Measurements from ENCODE around the gene VHLL. TPM values are rescaled to one million over a fixed set of nuclear protein-coding genes. Genes with fewer than 3 reads are reported as not detected.

The VHLL gene
- total RNA-seq, 1 experiment from 2014 or later, result not detected

DNA sequence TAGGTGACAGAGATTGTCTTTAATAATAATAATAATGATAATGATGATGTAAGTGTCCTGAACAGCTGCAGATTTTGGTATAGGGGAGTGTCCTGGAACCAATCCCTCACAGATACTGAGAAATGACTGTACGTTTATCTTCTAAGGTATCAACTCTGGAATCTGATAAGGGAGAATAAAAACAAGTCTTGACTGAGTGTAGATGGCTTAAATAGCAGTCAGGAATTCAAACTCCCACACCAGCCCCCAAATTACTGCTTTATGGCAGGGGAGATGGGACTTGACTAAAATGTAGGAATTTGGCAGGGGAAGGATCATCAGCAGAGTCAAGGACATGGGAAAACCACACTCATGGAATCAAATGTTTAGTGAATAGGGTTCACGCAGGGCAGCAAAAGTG lies 6.1 kb upstream of the VHLL start:
- ATAC-seq (no peak), DNase-seq (ENCODE audit: low spot score) (no peak)
- Mint-ChIP-seq H3K27ac (no peak overlapping the region), H3K4me3 (no peak overlapping the region), H3K27me3 (ENCODE audit: low read depth) (no peaks in the 10 kb centered on the region), H3K36me3 (peaks cover 35% of the 10 kb centered on the region), H3K9me3 (no peaks in the 10 kb centered on the region), H3K4me1 (no peaks in the 10 kb centered on the region)
- ChIA-PET CTCF (interaction anchor here (0.7 to 2.0 kb wide), 3 partner anchors 14 to 176 kb away, joined by 3 to 10 read pairs (median 3); no protein-coding TSS in a partner anchor), POLR2A (interaction anchor here (0.7 kb wide), 1 partner anchor 48 kb away, joined by 3 read pairs; no protein-coding TSS in a partner anchor)
- TF ChIP-seq SMAD3 (CRISPR knock-in tag; IDR thresholded peaks at IDR 0.05; ENCODE audit: borderline replicate concordance) (no peak), JAZF1 (CRISPR knock-in tag; IDR thresholded peaks at IDR 0.05) (no peak), FOXJ3 (CRISPR knock-in tag; IDR thresholded peaks at IDR 0.05; ENCODE audit: borderline replicate concordance) (no peak), ESRRA (CRISPR knock-in tag; IDR thresholded peaks at IDR 0.05; ENCODE audit: borderline replicate concordance) (no peak), ZBTB21 (CRISPR knock-in tag; IDR thresholded peaks at IDR 0.05; ENCODE audit: borderline replicate concordance) (no peak), KAT7 (CRISPR knock-in tag; IDR thresholded peaks at IDR 0.05; ENCODE audit: borderline replicate concordance) (no peak), ZNF219 (CRISPR knock-in tag; IDR thresholded peaks at IDR 0.05; ENCODE audit: borderline replicate concordance) (no peak), FOXP1 (CRISPR knock-in tag; IDR thresholded peaks at IDR 0.05; ENCODE audit: borderline replicate concordance) (no peak)
- TF ChIP-seq, protein P1, sequence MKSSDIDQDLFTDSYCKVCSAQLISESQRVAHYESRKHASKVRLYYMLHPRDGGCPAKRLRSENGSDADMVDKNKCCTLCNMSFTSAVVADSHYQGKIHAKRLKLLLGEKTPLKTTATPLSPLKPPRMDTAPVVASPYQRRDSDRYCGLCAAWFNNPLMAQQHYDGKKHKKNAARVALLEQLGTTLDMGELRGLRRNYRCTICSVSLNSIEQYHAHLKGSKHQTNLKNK (CRISPR knock-in tag; IDR thresholded peaks at IDR 0.05), result no peak
- TF ChIP-seq, protein P2, sequence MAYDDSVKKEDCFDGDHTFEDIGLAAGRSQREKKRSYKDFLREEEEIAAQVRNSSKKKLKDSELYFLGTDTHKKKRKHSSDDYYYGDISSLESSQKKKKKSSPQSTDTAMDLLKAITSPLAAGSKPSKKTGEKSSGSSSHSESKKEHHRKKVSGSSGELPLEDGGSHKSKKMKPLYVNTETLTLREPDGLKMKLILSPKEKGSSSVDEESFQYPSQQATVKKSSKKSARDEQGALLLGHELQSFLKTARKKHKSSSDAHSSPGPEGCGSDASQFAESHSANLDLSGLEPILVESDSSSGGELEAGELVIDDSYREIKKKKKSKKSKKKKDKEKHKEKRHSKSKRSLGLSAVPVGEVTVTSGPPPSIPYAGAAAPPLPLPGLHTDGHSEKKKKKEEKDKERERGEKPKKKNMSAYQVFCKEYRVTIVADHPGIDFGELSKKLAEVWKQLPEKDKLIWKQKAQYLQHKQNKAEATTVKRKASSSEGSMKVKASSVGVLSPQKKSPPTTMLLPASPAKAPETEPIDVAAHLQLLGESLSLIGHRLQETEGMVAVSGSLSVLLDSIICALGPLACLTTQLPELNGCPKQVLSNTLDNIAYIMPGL (CRISPR knock-in tag; IDR thresholded peaks at IDR 0.05), result no peak
- TF ChIP-seq, protein P3, sequence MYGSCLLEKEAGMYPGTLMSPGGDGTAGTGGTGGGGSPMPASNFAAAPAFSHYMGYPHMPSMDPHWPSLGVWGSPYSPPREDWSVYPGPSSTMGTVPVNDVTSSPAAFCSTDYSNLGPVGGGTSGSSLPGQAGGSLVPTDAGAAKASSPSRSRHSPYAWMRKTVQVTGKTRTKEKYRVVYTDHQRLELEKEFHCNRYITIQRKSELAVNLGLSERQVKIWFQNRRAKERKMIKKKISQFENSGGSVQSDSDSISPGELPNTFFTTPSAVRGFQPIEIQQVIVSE (CRISPR knock-in tag; IDR thresholded peaks at IDR 0.05; ENCODE audit: borderline replicate concordance), result no peak

DNA sequence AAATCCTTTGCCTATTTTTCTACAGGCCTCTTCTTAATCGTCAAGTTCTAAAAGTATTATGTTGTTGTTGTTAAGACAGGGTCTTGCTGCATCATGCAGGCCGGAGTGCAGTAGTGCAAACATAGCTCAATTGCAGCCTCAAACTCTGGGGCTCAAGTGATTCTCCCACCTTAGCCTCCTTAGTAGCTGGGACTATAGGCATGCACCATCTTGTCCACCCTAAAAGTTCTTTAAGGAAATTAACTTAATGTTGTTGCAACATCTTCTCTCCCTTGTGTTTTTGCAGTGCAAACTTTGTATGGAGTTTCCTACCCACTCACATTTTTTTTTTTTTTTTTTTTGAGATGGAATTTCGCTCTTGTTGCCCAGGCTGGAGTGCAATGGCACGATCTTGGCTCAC lies 4.1 kb upstream of the VHLL start:
- no peak for DNase-seq (ENCODE audit: low spot score)
- ATAC-seq, result no peak
- Mint-ChIP-seq H3K27ac (peak overlapping the region; percentile 60; the same call in 1 of the 2 replicates), H3K4me1 (no peaks in the 10 kb centered on the region), H3K9me3 (no peaks in the 10 kb centered on the region), H3K27me3 (ENCODE audit: low read depth) (no peaks in the 10 kb centered on the region; the same call in 1 of the 2 replicates), H3K4me3 (no peak overlapping the region), H3K36me3 (peaks cover 21% of the 10 kb centered on the region)
- POLR2A ChIA-PET, result no interaction called here
- CTCF ChIA-PET, result interaction anchor here (0.7 to 1.2 kb wide), 3 partner anchors 16 to 143 kb away, joined by 3 to 4 read pairs (median 3); partner anchors contain the start of gene SMG5
- TF ChIP-seq, protein P4, sequence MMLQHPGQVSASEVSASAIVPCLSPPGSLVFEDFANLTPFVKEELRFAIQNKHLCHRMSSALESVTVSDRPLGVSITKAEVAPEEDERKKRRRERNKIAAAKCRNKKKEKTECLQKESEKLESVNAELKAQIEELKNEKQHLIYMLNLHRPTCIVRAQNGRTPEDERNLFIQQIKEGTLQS (CRISPR knock-in tag; conservative IDR thresholded peaks at IDR 0.05), result no peak
- TF ChIP-seq ZNF232 (CRISPR knock-in tag; IDR thresholded peaks at IDR 0.05) (no peak), TCF7 (CRISPR knock-in tag; IDR thresholded peaks at IDR 0.05; ENCODE audit: low read depth) (no peak), ZNF317 (CRISPR knock-in tag; IDR thresholded peaks at IDR 0.05; ENCODE audit: borderline replicate concordance, low read depth) (no peak), GABPB1 (CRISPR knock-in tag; IDR thresholded peaks at IDR 0.05) (no peak), CBFB (CRISPR knock-in tag; IDR thresholded peaks at IDR 0.05; ENCODE audit: low read depth) (no peak), TEAD1 (CRISPR knock-in tag; IDR thresholded peaks at IDR 0.05) (no peak), GRHL2 (CRISPR knock-in tag; IDR thresholded peaks at IDR 0.05; ENCODE audit: insufficient replicate concordance, severe bottlenecking) (no peak), SMAD3 (CRISPR knock-in tag; IDR thresholded peaks at IDR 0.05; ENCODE audit: borderline replicate concordance) (no peak), NFATC4 (CRISPR knock-in tag; IDR thresholded peaks at IDR 0.05) (no peak), ZNF263 (CRISPR knock-in tag; IDR thresholded peaks at IDR 0.05; ENCODE audit: low read depth) (no peak)
- TF ChIP-seq, protein P3 (CRISPR knock-in tag; IDR thresholded peaks at IDR 0.05; ENCODE audit: borderline replicate concordance), result no peak
- TF ChIP-seq, protein P5, sequence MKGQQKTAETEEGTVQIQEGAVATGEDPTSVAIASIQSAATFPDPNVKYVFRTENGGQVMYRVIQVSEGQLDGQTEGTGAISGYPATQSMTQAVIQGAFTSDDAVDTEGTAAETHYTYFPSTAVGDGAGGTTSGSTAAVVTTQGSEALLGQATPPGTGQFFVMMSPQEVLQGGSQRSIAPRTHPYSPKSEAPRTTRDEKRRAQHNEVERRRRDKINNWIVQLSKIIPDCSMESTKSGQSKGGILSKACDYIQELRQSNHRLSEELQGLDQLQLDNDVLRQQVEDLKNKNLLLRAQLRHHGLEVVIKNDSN (CRISPR knock-in tag; IDR thresholded peaks at IDR 0.05), result no peak
- TF ChIP-seq, protein P1 (CRISPR knock-in tag; IDR thresholded peaks at IDR 0.05), result no peak
- TF ChIP-seq, protein P6, sequence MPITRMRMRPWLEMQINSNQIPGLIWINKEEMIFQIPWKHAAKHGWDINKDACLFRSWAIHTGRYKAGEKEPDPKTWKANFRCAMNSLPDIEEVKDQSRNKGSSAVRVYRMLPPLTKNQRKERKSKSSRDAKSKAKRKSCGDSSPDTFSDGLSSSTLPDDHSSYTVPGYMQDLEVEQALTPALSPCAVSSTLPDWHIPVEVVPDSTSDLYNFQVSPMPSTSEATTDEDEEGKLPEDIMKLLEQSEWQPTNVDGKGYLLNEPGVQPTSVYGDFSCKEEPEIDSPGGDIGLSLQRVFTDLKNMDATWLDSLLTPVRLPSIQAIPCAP (CRISPR knock-in tag; IDR thresholded peaks at IDR 0.05), result no peak
- TF ChIP-seq, protein P7, sequence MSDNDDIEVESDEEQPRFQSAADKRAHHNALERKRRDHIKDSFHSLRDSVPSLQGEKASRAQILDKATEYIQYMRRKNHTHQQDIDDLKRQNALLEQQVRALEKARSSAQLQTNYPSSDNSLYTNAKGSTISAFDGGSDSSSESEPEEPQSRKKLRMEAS (CRISPR knock-in tag; IDR thresholded peaks at IDR 0.05), result no peak
- TF ChIP-seq, protein P8, sequence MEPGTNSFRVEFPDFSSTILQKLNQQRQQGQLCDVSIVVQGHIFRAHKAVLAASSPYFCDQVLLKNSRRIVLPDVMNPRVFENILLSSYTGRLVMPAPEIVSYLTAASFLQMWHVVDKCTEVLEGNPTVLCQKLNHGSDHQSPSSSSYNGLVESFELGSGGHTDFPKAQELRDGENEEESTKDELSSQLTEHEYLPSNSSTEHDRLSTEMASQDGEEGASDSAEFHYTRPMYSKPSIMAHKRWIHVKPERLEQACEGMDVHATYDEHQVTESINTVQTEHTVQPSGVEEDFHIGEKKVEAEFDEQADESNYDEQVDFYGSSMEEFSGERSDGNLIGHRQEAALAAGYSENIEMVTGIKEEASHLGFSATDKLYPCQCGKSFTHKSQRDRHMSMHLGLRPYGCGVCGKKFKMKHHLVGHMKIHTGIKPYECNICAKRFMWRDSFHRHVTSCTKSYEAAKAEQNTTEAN (CRISPR knock-in tag; IDR thresholded peaks at IDR 0.05), result no peak

Data from WTC11 (cell line).